Measurements from ENCODE around the gene TNKS2.
"Not testable (repeated sequence)": the region's sequence is repeated elsewhere in the genome, so short reads cannot be mapped to it uniquely, and the experiment has no call there.

Gene TNKS2

GRCh38 chr10:91891125-91892001 is 93.1 kb downstream of the TNKS2 start:
- peak; percentile 96 for DNase-seq (ENCODE audit: low read depth)
- TF ChIP-seq CTCF (conservative IDR thresholded peaks at IDR 0.05; ENCODE audit: control insufficient read depth, insufficient read depth, low read depth, low read length): no peak
- no peak overlapping the region for H3K4me3 ChIP-seq (ENCODE audit: control insufficient read depth, low read depth, low read length)

- no peak overlapping the region for H3K4me3 ChIP-seq (ENCODE audit: control insufficient read depth, low read depth, low read length)
- no peak for TF ChIP-seq CTCF (conservative IDR thresholded peaks at IDR 0.05; ENCODE audit: control insufficient read depth, insufficient read depth, low read depth, low read length)
Observed at GRCh38 chr10:91893051-91893450, 94.8 kb downstream of the TNKS2 start.

DNA sequence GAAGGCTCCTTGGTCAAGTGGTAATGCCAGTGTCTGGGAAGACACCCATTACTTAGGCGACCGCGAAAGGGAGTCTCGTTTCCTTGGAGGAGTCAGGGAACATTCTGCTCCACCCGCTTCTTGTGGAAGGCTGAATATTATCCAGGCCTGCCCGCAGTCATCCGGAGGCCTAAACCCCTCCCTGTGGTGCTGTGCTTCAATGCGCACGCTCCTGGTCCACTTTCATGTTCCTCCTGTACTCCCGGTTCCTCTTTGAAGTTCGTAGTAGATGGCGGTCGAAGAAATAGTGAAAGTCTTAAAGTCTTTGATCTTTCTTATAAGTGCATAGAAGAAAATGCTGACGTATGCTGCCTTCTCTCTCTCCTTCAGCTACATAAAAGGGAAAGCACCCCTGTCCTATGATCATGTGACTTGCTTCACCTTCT is 96.0 kb downstream of the TNKS2 start:
- DNase-seq (ENCODE audit: low read depth); H3K4me3 ChIP-seq (ENCODE audit: control insufficient read depth, low read depth, low read length): not testable (repeated sequence)

More at GRCh38 chr10:91893051-91893450, 94.8 kb downstream of the TNKS2 start:
- no peak for DNase-seq (ENCODE audit: low read depth)

- no peak for DNase-seq (ENCODE audit: low read depth)
- H3K4me3 ChIP-seq (ENCODE audit: control insufficient read depth, low read depth, low read length): no peak overlapping the region
- no peak for TF ChIP-seq CTCF (conservative IDR thresholded peaks at IDR 0.05; ENCODE audit: control insufficient read depth, insufficient read depth, low read depth, low read length)
Observed at GRCh38 chr10:91896212-91896756, 98.1 kb downstream of the TNKS2 start.

GRCh38 chr10:91897421-91897820 is 99.2 kb downstream of the TNKS2 start:
- TF ChIP-seq CTCF (conservative IDR thresholded peaks at IDR 0.05; ENCODE audit: control insufficient read depth, insufficient read depth, low read depth, low read length): no peak
- no peak overlapping the region for H3K4me3 ChIP-seq (ENCODE audit: control insufficient read depth, low read depth, low read length)
- DNase-seq (ENCODE audit: low read depth): no peak

DNA sequence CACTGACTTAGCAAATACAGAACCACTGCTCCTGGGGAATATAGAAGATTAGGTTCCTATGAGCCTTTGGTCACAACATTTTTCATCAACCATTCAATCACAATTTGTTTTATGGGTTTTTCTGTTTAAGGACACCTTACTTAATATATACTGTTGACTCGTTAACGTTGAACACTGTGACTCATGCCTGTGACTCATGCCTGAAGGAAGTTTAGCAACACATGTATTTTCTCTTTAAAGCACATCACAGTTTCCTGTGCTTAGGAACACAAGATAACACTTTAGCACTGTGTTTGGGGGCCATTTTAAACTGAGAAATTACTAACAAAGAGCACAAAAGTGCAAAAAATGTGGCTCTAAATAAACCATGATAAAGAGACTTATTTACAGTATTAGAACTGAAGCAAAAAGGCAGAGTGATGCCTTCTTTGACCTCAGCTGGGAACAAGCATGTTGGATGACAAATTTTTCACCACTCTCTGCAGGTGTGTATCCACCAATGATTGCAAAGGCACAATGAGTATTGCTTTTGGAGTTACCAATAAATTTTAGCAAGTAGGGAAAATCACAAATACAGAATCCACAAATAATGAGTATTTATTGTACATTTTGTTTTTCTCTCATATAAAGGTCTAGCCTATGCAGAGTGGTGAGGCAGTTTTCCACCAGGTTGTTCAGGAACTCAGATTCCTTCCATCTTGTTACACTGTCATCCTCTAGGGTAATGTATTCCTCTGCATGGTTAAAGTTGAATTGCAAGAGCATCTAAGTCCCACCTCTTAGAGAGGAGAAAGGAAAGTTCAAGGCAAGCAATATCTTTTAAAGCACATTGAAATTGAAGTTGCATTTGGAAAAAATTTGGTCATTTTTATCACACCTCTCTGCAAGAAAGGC is 103.8 kb downstream of the TNKS2 start:
- no peak for TF ChIP-seq CTCF (conservative IDR thresholded peaks at IDR 0.05; ENCODE audit: control insufficient read depth, insufficient read depth, low read depth, low read length)
- DNase-seq (ENCODE audit: low read depth): peak; percentile 97
- H3K4me3 ChIP-seq (ENCODE audit: control insufficient read depth, low read depth, low read length): no peak overlapping the region
